Measurements from ENCODE around the gene LHFPL3.
"Not testable (repeated sequence)": the region's sequence is repeated elsewhere in the genome, so short reads cannot be mapped to it uniquely, and the experiment has no call there.

Gene LHFPL3

DNA sequence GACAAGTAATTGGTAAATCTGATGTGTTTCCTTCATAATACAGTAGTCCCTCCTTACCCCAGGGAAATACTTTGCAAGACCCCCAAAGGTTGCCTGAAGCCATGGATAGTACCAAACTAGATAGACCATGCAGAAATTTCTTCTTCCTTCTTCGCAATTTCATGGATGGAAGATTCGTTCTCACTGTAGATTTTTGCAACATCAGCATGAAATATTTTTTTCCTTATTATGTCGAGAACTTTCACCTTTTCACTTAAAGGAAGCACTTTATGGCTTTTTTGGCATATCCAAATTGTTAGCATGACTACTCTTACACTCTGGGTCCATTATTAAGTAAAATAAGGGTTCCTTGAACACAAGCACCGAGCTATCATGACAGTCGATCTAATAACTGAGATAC lies 333.2 kb downstream of the LHFPL3 start:
- in situ Hi-C loops (cut with HindIII; ENCODE audit: low sequenced_read_pairs), result no loop called here

DNA sequence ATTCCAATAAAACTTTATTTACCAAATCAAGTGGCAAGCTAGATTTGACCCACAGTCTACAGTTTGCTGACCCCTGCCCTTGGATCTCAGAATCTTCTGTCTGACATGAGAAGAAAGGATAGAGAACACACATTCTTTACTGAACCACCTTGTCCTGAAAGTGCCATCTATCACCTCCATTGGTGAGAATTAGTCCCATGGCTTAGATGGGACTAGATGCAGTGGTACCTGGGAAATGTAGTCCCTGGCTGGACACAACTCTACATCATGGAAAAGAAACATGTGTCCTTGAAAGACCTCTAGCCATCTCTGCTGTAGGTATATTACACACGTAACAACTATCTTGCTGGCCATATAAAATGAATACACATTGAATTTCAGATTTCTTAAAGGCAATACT lies 336.2 kb downstream of the LHFPL3 start:
- in situ Hi-C loops (cut with HindIII; ENCODE audit: low sequenced_read_pairs), result no loop called here

DNA sequence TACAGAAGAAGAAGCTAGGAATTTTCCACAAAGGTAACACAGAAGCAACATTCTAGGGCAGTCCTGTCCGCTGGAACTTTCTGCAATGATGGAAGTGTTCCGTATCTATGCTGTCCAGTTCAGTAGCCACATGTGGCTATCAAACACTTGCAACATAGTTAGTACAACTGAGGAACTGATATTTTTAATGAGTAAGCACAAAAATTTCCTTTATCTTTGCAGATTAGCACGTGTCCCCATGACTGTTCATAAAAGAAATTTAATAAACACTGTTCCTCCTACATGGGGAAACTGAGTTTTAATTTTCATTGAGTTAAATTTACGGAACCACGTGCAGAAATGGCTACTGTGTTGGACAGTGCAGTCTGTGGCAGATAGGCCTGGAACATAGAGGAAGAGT lies 349.2 kb downstream of the LHFPL3 start:
- in situ Hi-C loops (cut with HindIII; ENCODE audit: low sequenced_read_pairs), result no loop called here

DNA sequence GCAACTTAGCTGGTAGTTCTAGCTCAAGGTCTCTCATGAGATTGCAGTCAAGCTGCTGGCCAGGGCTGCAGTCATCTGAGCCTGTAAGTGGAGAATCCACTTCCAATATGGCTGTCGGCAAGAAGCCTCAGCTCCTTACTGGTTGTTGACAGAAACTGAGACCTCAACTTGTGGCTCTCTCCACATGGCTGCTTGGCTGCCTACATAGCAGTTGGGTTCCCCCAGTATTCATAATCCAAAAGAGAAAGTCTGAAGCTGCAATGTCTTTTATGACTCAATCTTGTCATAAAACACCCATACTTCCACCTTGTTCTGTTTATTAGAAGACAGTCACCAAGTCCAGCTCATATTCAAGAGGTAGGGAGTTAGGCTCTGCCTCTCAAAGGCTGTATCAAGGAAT lies 350.7 kb downstream of the LHFPL3 start:
- in situ Hi-C loops (cut with HindIII; ENCODE audit: low sequenced_read_pairs), result no loop called here

DNA sequence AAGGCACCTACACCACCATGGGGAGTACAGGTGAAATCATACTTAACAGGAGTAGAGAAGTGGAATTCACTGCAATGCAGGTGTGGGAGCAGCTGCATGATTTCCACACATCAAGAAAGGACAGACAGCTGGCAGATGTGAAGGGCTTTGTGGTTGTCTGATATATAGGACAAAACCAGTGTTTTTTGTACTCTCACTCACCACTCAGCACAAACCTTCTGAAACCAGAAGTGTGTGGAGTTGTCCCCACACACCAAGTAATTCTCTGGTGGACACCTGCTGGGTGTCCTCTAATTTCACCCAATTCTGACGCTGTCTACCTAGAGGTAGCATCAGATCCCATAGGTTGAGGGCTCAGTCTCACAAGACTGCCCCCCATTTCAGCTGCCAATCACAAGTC lies 357.9 kb downstream of the LHFPL3 start:
- in situ Hi-C loops (cut with HindIII; ENCODE audit: low sequenced_read_pairs), result no loop called here

DNA sequence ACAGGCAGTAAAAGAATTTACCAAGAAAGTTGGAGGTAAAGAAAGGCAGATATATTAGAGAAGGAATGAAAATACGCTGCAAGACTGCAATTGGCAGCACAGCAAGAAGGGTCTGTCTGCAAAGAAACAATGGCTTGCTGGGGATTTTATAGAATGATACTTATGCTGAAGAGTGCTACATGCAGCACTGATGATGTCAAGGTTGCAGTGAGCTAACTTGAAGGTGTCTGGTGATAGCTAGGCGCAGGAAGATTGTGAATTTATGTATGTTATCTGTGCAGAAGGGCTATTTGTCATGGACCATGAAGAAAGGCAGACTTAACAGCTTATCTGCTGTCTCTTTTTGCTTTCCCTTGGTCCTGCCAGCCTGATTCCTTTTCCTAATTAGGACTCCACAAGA lies 366.3 kb downstream of the LHFPL3 start:
- in situ Hi-C loops (cut with HindIII; ENCODE audit: low sequenced_read_pairs), result no loop called here

DNA sequence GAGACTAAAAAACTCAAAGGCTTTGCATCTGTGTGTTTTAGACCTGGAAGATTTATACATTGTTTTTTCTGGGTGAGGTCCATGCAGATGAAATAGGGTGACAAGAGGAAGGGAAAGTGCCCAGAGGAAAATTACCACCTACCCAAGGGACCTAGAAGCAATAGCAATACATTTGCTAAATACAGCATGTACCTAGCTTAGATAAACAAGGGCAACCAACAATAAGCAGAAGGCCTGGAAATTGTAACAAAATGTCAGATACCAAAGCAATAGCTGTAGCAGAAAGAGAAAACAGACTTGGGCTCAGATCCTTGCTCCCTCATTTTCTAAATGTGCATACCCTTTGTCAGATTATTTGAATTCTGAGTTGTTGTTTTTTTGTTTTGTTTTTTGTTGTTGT lies 367.2 kb downstream of the LHFPL3 start:
- in situ Hi-C loops (cut with HindIII; ENCODE audit: low sequenced_read_pairs), result no loop called here

DNA sequence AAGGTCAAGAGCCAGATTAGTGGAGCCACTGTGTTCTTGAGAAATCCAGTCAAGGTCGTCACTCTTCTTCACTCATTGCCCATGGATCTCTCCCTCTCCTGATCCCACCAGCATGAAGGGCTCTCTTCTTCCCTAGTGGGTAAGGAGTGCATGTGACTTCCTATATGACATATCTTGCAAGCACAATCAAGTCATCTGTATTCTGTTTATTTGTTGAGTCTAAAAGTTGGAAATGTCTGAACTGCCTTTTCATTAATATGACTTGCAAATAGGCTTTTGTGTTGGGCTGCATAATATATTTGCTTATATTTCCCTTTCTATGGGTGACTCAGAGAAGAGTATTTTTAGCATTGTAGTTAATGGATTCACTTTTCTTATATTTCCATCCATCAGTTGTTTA lies 371.9 kb downstream of the LHFPL3 start:
- in situ Hi-C loops (cut with HindIII; ENCODE audit: low sequenced_read_pairs), result no loop called here

DNA sequence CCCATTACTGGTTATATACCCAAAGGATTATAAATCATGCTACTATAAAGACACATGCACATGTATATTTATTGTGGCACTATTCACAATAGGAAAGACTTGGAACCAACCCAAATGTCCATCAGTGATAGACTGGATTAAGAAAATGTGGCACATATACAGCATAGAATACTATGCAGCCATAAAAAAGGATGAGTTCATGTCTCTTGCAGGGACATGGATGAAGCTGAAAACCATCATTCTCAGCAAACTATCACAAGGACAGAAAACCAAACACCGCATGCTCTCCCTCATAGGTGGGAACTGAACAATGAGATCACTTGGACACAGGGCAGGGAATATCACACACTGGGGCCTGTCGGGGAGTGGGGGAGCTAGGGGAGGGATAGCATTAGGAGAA lies 392.6 kb downstream of the LHFPL3 start:
- in situ Hi-C loops (cut with HindIII; ENCODE audit: low sequenced_read_pairs), result not testable (repeated sequence)

DNA sequence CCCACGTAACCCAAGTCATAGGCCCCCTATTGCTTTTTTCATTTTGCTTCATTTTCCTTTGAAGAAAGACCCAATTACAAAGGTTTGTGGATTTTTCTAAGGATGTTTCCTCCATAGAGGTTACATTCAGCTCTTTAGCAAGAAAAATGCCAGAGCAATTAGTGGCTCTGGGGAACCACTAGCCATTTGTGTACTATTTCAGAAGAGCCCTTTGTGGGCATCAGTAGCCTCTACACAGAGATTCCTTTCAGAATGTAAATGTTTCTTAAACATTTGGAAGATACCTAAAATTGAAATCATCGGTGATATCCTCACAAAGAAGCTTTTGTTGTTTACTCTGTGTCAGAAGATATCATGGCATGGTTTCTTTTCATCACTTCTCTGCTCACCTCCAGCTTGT lies 394.6 kb downstream of the LHFPL3 start:
- in situ Hi-C loops (cut with HindIII; ENCODE audit: low sequenced_read_pairs), result no loop called here

DNA sequence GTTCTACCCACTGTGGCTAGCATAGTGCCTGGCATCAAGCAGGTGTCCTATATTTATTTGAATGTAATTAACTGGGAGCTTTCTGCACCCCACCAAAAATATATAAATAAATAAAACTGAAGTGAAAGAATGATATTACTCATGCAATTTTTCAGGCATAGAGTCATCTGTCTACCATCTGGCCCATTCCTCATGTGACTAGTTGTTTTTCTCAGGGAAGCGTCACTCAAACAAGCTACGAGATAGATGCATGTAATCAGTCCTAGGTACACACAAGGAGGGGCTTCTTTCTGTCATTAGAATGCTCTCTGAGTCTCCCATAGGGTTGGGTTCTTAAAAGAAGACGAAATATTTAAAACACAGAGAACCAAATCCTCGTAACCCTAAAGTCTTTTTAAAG lies 430.1 kb downstream of the LHFPL3 start:
- in situ Hi-C loops (cut with HindIII; ENCODE audit: low sequenced_read_pairs), result no loop called here

DNA sequence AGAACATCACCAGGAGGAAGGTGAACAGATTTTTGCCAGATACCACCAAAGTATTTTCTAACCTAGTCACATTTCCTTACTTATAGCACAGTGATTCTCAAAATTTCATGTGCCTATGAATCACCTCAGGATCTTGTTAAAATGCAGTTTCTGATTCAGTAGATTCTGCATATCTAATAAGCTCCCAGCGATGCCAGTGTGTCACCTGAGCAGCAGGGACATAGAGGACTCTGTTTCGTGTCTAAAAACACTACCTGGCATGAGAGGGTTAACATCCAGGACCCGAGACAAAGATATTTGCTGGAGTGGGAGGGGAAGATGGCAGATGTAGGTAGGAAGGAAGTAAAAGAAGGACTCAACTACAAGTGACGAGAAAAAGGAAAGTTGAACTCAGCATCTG lies 433.5 kb downstream of the LHFPL3 start:
- in situ Hi-C loops (cut with HindIII; ENCODE audit: low sequenced_read_pairs), result no loop called here

DNA sequence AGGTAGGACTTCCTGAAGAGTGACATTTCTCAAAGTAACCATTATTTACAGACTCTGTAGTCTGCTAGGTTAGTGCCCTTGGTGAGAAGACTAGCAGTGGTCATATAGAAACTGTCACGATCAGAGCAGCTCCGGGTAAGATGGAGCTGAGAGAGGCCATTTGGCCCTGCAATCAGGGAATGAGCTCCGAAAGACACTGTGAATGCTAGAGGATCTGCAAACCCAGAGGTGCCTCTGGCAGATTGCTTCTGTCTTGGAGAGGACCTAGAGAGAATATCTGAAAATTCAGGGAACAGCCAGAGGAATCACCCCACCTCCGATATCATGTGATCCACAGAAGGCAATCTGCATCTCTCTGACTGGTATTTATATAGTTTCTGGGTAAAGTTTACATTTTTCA lies 438.7 kb downstream of the LHFPL3 start:
- in situ Hi-C loops (cut with HindIII; ENCODE audit: low sequenced_read_pairs), result no loop called here

DNA sequence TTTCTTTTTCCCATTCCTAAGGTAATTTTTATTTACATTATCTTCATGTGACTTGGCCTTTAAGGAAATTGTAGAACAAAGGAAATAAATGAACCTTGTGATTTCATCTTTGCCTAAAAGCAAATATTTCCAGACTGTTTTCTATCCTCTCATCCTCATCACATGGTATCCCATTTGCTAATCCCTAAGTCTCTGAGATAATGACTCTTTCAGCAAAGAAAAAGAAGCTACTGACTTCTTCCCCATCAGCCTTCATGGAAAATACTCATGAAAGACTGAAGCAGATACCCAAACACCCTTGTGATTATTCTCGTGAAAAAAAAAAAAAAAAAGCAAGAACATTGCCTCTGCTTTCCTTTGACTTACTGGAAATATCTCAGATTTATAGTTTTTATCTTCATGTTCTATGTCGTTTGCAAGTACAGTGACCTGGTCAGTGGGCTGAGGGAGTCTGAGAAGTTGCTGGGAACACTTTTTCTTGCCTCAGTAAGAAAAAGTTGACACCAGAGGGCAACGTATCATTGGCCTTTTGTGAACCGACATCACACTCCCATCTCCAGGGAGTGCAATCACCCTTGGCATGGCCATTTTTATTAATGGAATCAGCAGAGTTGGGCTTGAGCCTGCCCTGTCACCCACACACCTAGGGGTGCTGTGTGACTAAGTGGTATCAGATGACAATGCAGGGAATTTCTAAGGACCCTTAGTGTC lies 439.6 kb downstream of the LHFPL3 start:
- in situ Hi-C loops (cut with HindIII; ENCODE audit: low sequenced_read_pairs), result no loop called here

DNA sequence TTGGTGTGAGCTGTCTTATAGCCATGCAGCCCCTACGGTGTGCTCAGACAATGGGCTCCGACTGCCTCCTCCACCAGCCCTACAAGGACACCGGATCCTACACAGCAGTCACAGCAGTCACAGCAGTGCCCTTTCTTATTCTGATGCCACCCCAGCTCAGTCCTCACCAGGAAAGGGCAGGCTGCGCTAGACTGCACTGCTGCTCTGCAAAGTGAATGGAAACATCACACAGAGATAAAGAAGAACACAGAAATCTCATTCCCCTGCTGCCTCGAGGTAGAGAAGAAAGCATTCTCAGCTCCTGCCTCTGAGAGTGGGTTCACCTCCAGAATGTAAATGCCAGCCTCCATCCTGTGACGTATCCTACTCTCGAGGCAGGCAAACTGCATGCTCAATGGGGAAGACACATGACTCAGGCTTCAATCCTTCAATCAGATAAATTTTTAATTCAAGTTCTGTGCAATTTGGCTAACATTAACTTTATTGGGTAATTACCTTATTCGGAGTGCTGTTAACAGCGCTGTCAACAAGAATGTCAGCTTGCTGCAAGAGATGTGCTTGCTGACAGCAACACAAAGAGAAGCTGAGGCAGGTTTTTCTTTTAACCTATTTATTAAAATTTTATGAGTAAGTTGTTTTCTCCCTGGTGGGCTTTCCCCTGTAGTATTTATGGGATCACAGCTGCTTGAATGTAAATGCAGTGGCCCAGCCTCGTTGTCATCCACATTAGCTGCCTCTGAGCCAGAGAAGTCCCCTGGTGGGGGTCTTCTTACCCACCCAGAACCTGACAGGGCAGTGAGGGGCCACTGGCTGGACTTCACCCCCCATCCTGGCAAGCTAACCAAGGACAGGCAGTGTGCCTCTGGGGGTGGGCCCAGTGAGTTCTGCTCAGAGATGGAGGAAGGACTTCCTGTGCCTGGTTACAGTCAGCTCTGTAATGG lies 444.3 kb downstream of the LHFPL3 start:
- in situ Hi-C loops (cut with HindIII; ENCODE audit: low sequenced_read_pairs), result no loop called here

DNA sequence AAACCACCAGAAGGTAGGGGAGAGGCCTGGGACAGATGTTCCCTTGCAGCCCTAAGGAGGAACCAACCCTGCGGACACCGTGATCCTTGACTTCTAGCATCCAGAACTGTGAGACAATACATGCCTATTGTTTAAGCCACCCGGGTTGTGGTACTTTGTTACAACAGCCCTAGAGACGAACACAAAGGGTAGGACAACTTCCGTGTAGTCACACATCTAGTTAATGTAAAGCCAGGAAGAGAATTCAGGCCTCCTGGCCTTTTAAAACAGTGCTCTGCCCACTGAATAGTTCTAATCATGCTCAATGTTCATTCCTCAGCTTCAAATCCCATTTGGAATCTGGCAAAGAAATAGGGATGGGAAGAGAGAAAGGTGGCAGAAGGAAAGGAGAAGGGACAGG lies 445.4 kb downstream of the LHFPL3 start:
- in situ Hi-C loops (cut with HindIII; ENCODE audit: low sequenced_read_pairs), result no loop called here

DNA sequence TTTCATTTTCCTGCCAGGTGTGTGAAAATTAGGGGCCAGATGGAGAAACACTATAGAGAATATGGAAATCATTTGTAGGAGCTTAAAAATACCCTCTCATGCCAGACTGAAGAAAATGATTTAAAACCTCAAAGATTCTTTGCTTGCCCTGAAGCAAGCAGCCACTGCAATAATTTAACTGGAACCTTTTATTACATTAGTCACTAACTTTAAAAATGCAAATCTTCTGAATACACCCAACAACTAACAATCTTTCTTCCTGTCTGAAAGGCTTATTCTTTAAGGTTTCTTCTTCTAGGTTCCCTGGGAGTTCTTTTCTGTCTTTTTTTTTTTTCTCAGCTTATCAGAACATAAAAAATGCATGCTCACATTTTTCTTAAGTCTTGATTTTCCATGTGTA lies 447.1 kb downstream of the LHFPL3 start:
- in situ Hi-C loops (cut with HindIII; ENCODE audit: low sequenced_read_pairs), result no loop called here

DNA sequence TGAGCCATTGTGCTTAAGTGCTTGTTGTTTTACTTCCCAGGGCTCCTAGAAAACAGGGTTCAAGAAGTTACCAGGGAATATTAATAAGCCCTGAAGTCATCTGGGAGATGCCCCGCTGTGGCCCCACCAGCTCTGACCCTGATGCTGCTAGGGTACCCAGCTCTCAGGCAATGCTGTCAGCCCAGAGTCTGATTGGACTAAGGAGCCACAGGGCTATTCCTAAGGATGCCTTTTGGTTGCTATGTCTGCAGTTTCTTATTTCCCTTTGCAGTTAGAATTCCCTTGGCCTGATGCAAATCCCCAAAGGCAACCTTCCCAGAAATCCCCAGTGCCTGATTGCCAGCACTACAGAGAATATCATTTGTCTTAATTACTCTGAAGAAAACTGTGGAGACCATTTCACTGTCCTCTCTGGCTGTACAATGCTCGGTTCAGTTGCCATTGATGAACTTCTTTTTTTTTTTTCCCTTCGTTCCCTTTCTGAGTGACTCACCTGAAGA lies 448.9 kb downstream of the LHFPL3 start:
- in situ Hi-C loops (cut with HindIII; ENCODE audit: low sequenced_read_pairs), result no loop called here

DNA sequence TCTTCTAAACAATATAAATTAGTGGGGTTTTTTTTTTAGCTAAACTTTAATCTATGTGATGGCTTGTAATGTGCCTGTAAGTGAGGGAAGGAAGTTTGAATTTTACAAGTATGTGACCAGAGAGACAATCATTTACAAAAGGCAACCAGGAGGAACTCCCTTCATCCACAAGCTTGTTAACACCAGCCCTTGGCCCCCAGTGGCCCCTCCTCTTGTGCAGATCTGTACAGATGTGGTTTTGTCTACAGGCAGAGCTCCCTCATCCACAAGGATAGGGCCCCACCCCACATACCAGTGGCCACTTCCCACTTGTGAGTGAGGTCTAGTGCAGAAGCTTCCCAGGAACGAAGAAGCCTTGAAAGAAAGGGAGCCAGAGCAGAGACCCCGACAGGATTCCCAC lies 451.5 kb downstream of the LHFPL3 start:
- in situ Hi-C loops (cut with HindIII; ENCODE audit: low sequenced_read_pairs), result no loop called here

DNA sequence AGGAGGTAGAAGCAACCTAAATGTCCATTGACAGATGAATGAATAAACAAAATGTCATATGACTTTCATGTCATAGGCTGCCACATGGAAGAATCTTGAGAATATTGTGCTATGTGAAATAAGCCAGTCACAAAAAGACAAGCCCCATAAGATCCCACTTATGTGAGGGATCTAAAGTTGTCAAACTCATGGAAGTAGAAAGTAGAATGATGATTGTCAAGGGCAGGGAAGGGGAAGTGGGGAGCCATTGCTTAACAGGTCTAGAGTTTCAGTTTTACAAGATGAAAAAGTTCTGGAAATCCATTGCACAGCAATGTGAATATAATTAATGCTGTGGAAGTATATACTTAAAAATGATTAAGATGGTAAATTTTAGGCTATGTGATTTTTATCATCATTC lies 456.3 kb downstream of the LHFPL3 start:
- in situ Hi-C loops (cut with HindIII; ENCODE audit: low sequenced_read_pairs), result no loop called here

DNA sequence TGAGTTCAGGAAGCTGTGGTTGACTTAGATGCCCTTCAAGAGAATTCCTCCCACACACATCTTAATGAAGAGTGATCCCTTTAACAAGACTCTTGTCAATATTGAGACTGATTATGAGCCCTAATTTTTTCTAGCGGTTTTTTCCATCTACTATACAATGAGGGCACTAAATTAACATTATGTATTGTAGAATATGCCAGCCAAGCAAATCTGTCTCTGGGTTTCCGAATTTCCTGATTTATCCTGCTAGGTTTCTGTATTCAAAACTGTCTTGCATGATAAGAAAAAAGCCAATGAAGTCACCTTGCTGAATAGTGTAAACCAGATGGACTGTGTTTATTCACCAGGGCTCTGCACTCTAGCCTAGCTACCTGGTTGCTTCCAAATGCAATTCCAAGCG lies 461.4 kb downstream of the LHFPL3 start:
- in situ Hi-C loops (cut with HindIII; ENCODE audit: low sequenced_read_pairs), result no loop called here

DNA sequence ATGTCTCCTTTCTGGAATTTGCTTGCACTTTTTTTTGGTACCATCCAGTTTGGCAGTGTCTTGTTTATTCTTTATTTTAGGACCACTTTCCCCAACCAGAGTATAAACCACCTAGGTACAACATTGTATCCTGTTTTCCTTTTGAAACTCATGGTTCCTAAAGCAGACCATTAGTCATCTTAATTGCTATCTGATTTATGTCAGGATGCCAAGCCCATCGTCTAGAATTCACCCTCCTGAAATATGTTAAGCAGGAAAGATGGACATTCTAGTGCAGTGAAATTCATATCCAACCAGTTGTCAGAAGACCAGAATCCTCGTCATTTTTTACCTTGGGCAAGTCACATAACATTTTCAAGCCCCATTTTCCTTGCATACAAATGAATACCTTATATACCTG lies 462.0 kb downstream of the LHFPL3 start:
- in situ Hi-C loops (cut with HindIII; ENCODE audit: low sequenced_read_pairs), result no loop called here

Data from endothelial cell of hepatic sinusoid (primary cell).